Measurements from ENCODE around the gene MAGI1. TPM values are rescaled to one million over a fixed set of nuclear protein-coding genes. Genes with fewer than 3 reads are reported as not detected.

MAGI1 gene
- total RNA-seq, 1 donor from 2014 or later, result 49.8 TPM

GRCh38 chr3:65490114-65490513 is 548.6 kb downstream of the MAGI1 start:
- H3K4me3 Mint-ChIP-seq, result no peak overlapping the region
- peaks cover 8% of the 10 kb centered on the region for H3K36me3 Mint-ChIP-seq (ENCODE audit: low read depth)
- H3K4me1 Mint-ChIP-seq, result peaks cover 35% of the 10 kb centered on the region
- no peaks in the 10 kb centered on the region for H3K9me3 Mint-ChIP-seq
- no peaks in the 10 kb centered on the region for H3K27me3 Mint-ChIP-seq (ENCODE audit: low read depth)
- DNase-seq (ENCODE audit: low read depth, low spot score), result no peak
- H3K27ac Mint-ChIP-seq (ENCODE audit: unreplicated experiment), result no peak overlapping the region
- TF ChIP-seq, protein P1, sequence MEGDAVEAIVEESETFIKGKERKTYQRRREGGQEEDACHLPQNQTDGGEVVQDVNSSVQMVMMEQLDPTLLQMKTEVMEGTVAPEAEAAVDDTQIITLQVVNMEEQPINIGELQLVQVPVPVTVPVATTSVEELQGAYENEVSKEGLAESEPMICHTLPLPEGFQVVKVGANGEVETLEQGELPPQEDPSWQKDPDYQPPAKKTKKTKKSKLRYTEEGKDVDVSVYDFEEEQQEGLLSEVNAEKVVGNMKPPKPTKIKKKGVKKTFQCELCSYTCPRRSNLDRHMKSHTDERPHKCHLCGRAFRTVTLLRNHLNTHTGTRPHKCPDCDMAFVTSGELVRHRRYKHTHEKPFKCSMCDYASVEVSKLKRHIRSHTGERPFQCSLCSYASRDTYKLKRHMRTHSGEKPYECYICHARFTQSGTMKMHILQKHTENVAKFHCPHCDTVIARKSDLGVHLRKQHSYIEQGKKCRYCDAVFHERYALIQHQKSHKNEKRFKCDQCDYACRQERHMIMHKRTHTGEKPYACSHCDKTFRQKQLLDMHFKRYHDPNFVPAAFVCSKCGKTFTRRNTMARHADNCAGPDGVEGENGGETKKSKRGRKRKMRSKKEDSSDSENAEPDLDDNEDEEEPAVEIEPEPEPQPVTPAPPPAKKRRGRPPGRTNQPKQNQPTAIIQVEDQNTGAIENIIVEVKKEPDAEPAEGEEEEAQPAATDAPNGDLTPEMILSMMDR (conservative IDR thresholded peaks at IDR 0.05), result no peak

DNA sequence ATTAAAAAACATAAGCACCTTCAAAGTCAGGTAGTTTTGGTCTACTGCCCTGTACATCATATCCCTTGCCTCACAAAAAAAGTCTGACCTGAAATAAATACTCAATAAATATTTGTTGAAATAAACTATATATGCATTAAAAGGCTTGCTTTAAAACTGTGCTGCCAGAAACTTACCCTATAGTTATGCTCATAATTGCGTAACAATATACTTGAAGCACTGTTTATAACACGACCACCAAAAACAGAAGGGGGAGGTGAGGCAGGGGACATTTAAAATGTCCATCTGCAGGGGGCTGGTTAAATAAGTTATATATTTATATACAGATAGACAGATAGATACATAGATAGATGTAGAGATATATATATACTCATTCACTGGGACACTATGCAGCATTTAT is 549.5 kb downstream of the MAGI1 start:
- Mint-ChIP-seq H3K4me3 (no peak overlapping the region), H3K27me3 (ENCODE audit: low read depth) (no peaks in the 10 kb centered on the region), H3K4me1 (peaks cover 43% of the 10 kb centered on the region), H3K27ac (ENCODE audit: unreplicated experiment) (no peak overlapping the region), H3K9me3 (no peaks in the 10 kb centered on the region), H3K36me3 (ENCODE audit: low read depth) (peaks cover 8% of the 10 kb centered on the region)
- no peak for DNase-seq (ENCODE audit: low read depth, low spot score)
- TF ChIP-seq, protein P1 (conservative IDR thresholded peaks at IDR 0.05), result no peak

- TF ChIP-seq, protein P1 (conservative IDR thresholded peaks at IDR 0.05), result no peak
- Mint-ChIP-seq H3K9me3 (no peaks in the 10 kb centered on the region), H3K4me3 (no peak overlapping the region), H3K4me1 (peaks cover 55% of the 10 kb centered on the region), H3K27me3 (ENCODE audit: low read depth) (no peaks in the 10 kb centered on the region), H3K27ac (ENCODE audit: unreplicated experiment) (no peak overlapping the region), H3K36me3 (ENCODE audit: low read depth) (no peaks in the 10 kb centered on the region)
- no peak for DNase-seq (ENCODE audit: low read depth, low spot score)
Measured at GRCh38 chr3:65485826-65486469, 552.8 kb downstream of the MAGI1 start.

DNA sequence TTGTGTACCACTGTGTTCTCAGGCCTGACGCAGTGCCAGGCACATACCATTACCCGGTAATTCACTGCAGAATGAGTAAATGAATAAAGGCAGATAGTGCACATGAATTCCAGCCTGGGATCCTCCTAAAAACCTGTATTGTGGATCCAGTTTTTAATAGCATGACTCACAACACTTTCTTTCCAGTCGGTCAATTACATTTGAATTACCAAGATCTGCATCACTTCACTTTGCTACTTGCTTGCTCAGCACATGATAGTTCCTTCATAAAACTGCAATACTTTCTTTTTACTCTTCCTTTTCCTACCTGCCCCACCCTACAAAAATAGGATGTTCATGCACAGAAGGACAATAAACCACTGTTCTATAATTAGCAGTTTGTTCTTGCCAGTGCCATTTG is 553.8 kb downstream of the MAGI1 start:
- TF ChIP-seq, protein P1 (conservative IDR thresholded peaks at IDR 0.05), result no peak
- no peaks in the 10 kb centered on the region for H3K9me3 Mint-ChIP-seq
- no peak overlapping the region for H3K27ac Mint-ChIP-seq (ENCODE audit: unreplicated experiment)
- H3K4me3 Mint-ChIP-seq, result no peak overlapping the region
- H3K36me3 Mint-ChIP-seq (ENCODE audit: low read depth), result no peaks in the 10 kb centered on the region
- no peaks in the 10 kb centered on the region for H3K27me3 Mint-ChIP-seq (ENCODE audit: low read depth)
- H3K4me1 Mint-ChIP-seq, result peaks cover 52% of the 10 kb centered on the region
- no peak for DNase-seq (ENCODE audit: low read depth, low spot score)

DNA sequence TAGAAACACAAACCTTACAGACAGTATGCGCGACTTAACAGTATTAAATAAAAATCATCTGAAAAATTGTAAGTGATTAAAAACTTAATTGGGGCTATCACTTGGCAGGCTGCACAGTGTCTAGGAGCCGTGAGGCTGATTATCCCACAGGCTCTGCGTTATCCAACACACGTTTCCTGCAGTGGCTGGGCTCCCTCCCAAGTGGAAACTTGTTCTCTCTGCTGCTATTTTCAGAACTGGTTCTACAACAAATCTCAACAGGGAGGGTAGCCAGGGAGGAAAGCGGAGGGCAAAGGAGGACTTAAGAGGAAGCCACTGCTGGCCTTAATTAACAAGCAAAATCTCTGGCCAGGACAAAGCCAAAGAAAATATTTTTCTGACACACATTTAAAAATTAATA is 555.2 kb downstream of the MAGI1 start:
- Mint-ChIP-seq H3K4me3 (no peak overlapping the region), H3K27me3 (ENCODE audit: low read depth) (no peaks in the 10 kb centered on the region), H3K27ac (ENCODE audit: unreplicated experiment) (peak overlapping the region; percentile 14), H3K36me3 (ENCODE audit: low read depth) (no peaks in the 10 kb centered on the region), H3K4me1 (peaks cover 57% of the 10 kb centered on the region), H3K9me3 (no peaks in the 10 kb centered on the region)
- TF ChIP-seq, protein P1 (conservative IDR thresholded peaks at IDR 0.05), result no peak
- DNase-seq (ENCODE audit: low read depth, low spot score), result no peak

All from neural crest cell (in vitro differentiated cells).